Measurements from ENCODE around the gene MAP3K19.

The MAP3K19 gene

DNA sequence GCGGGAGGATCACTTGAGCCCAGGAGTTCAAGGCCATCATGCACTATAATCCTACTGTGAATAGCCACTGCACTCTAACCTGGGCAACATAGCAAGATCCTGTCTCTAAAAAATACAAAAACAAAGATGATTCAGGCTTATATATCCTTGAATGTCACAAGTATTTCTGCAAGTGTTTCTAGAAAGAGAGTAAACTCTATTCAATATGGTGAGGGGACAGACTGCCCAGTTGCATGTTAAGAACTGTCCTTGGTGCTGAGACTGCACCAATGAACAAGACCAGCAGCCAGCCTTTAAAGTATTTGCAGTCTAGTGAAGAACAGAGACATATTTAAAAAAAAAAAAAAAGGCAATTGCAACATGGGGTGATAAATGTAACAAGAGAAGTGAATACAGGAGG lies 16.4 kb downstream of the MAP3K19 start:
- peak; percentile 63 to 67 for DNase-seq (ENCODE audit: low read depth in 2 of 2)
- no peak overlapping the region for H3K4me3 ChIP-seq (replicated peaks in 1 of 2; ENCODE audit: low read depth in 2 of 2, low read length in 2 of 2)
- no peak for TF ChIP-seq CTCF (IDR thresholded peaks at IDR 0.05; ENCODE audit: low read depth, low read length)

GRCh38 chr2:135029481-135030134 lies 17.6 kb downstream of the MAP3K19 start:
- H3K4me3 ChIP-seq (replicated peaks in 1 of 2; ENCODE audit: low read depth in 2 of 2, low read length in 2 of 2), result no peak overlapping the region
- no peak for TF ChIP-seq CTCF (IDR thresholded peaks at IDR 0.05; ENCODE audit: low read depth, low read length)
- no peak for DNase-seq (ENCODE audit: low read depth in 2 of 2)

GRCh38 chr2:135023886-135024485 lies 23.3 kb downstream of the MAP3K19 start:
- no peak for DNase-seq (ENCODE audit: low read depth in 2 of 2)
- TF ChIP-seq CTCF (IDR thresholded peaks at IDR 0.05; ENCODE audit: low read depth, low read length), result no peak
- H3K4me3 ChIP-seq (replicated peaks in 1 of 2; ENCODE audit: low read depth in 2 of 2, low read length in 2 of 2), result no peak overlapping the region

- no peak overlapping the region for H3K4me3 ChIP-seq (replicated peaks in 1 of 2; ENCODE audit: low read depth in 2 of 2, low read length in 2 of 2)
- DNase-seq (ENCODE audit: low read depth in 2 of 2), result no peak
- no peak for TF ChIP-seq CTCF (IDR thresholded peaks at IDR 0.05; ENCODE audit: low read depth, low read length)
Observed at GRCh38 chr2:135022952-135023880, 24.0 kb downstream of the MAP3K19 start.

GRCh38 chr2:135021618-135022017 lies 25.6 kb downstream of the MAP3K19 start:
- DNase-seq (ENCODE audit: low read depth in 2 of 2), result no peak
- no peak overlapping the region for H3K4me3 ChIP-seq (replicated peaks in 1 of 2; ENCODE audit: low read depth in 2 of 2, low read length in 2 of 2)
- no peak for TF ChIP-seq CTCF (IDR thresholded peaks at IDR 0.05; ENCODE audit: low read depth, low read length)

DNA sequence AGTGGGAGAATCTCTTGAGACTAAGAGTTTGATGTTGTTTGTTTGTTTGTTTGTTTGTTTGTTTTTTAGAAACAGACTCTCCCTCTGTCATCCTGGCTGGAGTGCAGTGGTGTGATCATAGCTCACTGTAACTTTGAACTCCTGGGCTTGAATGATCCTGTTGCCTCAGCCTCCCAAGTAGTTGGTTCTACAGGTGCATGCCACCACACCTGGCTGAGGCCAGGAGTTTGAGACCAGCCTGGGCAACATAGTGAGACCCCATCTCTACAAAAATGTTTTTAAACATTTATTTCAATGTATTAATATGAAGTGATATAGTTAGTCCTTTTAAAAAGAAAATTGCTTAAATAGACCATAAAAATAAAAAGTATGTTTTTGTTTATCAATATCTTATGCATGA lies 35.6 kb downstream of the MAP3K19 start:
- no peak overlapping the region for H3K4me3 ChIP-seq (replicated peaks in 1 of 2; ENCODE audit: low read depth in 2 of 2, low read length in 2 of 2)
- no peak for DNase-seq (ENCODE audit: low read depth in 2 of 2)
- no peak for TF ChIP-seq CTCF (IDR thresholded peaks at IDR 0.05; ENCODE audit: low read depth, low read length)

All from cardiac fibroblast (primary cell).